GM19240 (cell line): ENCODE results near the gene SETDB2.
"Not testable (repeated sequence)": the region's sequence is repeated elsewhere in the genome, so short reads cannot be mapped to it uniquely, and the experiment has no call there.

ENCODE experiments used
- DNase-seq: peaks from one replicate; pipeline ENCODE4 v3.0.0; 2011; ENCODE audit warnings: low spot score; ENCODE audit not compliant: insufficient read length

SETDB2 gene

GRCh38 chr13:49464621-49465325 lies 20.7 kb downstream of the SETDB2 start:
- DNase-seq, result no peak

- no peak for DNase-seq
Observed at GRCh38 chr13:49466292-49466838, 22.3 kb downstream of the SETDB2 start.

GRCh38 chr13:49472186-49472585 lies 28.1 kb downstream of the SETDB2 start:
- DNase-seq, result no peak

- no peak for DNase-seq
Observed at GRCh38 chr13:49476529-49476928, 32.5 kb downstream of the SETDB2 start.

- DNase-seq, result no peak
Observed at GRCh38 chr13:49481788-49482187, 37.7 kb downstream of the SETDB2 start.

GRCh38 chr13:49488563-49488962 lies 44.5 kb downstream of the SETDB2 start:
- DNase-seq, result no peak

GRCh38 chr13:49494645-49495044 lies 50.6 kb downstream of the SETDB2 start:
- DNase-seq, result no peak

- DNase-seq, result peak; percentile 72
Observed at GRCh38 chr13:49495783-49496762, 52.0 kb downstream of the SETDB2 start, which contains the start of gene PHF11. Gene PHF11 (plus strand): TSS chr13:49495953. CDS start chr13:49496002, 49 bp downstream.

- DNase-seq, result not testable (repeated sequence)
Observed at GRCh38 chr13:49496837-49497236, 52.8 kb downstream of the SETDB2 start.

- DNase-seq, result no peak
Observed at GRCh38 chr13:49497272-49497671, 53.2 kb downstream of the SETDB2 start.

GRCh38 chr13:49498206-49498605 lies 54.1 kb downstream of the SETDB2 start:
- no peak for DNase-seq

GRCh38 chr13:49499889-49500660 lies 56.0 kb downstream of the SETDB2 start:
- DNase-seq, result no peak

- no peak for DNase-seq
Observed at GRCh38 chr13:49502954-49503353, 58.9 kb downstream of the SETDB2 start.

- no peak for DNase-seq
Observed at GRCh38 chr13:49503951-49504350, 59.9 kb downstream of the SETDB2 start.

- no peak for DNase-seq
Observed at GRCh38 chr13:49512578-49512977, 68.5 kb downstream of the SETDB2 start.

GRCh38 chr13:49516467-49516866 lies 72.4 kb downstream of the SETDB2 start:
- DNase-seq, result no peak

- DNase-seq, result no peak
Observed at GRCh38 chr13:49517461-49517860, 73.4 kb downstream of the SETDB2 start.

GRCh38 chr13:49521224-49521623 lies 77.2 kb downstream of the SETDB2 start:
- DNase-seq, result no peak

- no peak for DNase-seq
Observed at GRCh38 chr13:49524740-49525501, 80.8 kb downstream of the SETDB2 start.

GRCh38 chr13:49527123-49527522 lies 83.0 kb downstream of the SETDB2 start:
- DNase-seq, result no peak
